Vagina (tissue), 2 donors: ENCODE results near the gene CISH. TPM values are rescaled to one million over a fixed set of nuclear protein-coding genes. Genes with fewer than 3 reads are reported as not detected.

Experiments used
- DNase-seq, 2 donors: peaks; one replicate each; pipeline ENCODE4 v3.0.0-alpha.2; 2017; ENCODE audit errors: extremely low spot score in 2 of 2
- H3K27ac ChIP-seq: fragments of 200-600 bp; sonication (generic); one replicate; pipeline ENCODE4 v1.5.1; 2019
- H3K27me3 ChIP-seq: fragments of 200-600 bp; sonication (generic); one replicate; pipeline ENCODE4 v1.5.1; 2019
- H3K36me3 ChIP-seq, 2 donors: fragments of 200-600 bp; sonication (generic); one replicate each; pipeline ENCODE4 v1.5.1; 2017 to 2019
- H3K4me1 ChIP-seq: fragments of 200-600 bp; sonication (generic); one replicate; pipeline ENCODE4 v1.5.1; 2019
- H3K4me3 ChIP-seq, 2 donors: fragments of 200-600 bp; sonication (generic); 1 replicate in 1 of 2; 2 replicates in 1 of 2; pipeline ENCODE4 v1.5.1; 2016 to 2019
- H3K9me3 ChIP-seq: fragments of 200-600 bp; sonication (generic); one replicate; pipeline ENCODE4 v1.5.1; 2019
- POLR2A ChIP-seq, 2 donors: fragments of 450-650 bp; IDR thresholded peaks; one replicate each; pipeline ENCODE4 v1.6.1; 2017; ENCODE audit warnings: antibody characterized with exemption in 2 of 2, mild to moderate bottlenecking in 2 of 2, moderate library complexity in 2 of 2
- POLR2AphosphoS5 ChIP-seq, 2 donors: sonication (generic); formaldehyde crosslinking; IDR thresholded peaks; one replicate each; pipeline ENCODE4 v1.9.0; 2017; ENCODE audit warnings: antibody characterized with exemption in 2 of 2, mild to moderate bottlenecking in 2 of 2, low read depth in 1 of 2; ENCODE audit not compliant: insufficient read depth in 1 of 2
- intact Hi-C: fragments of 100-400 bp; cut with DNase I; formaldehyde crosslinking; loops from one replicate; pipeline ENCODE4 v1.15.1; 2023
- total RNA-seq: library from RNA; depleted of rRNA; stranded (reverse); fragments of >200 nt; gene quantifications from one replicate; pipeline ENCODE4 v1.2.3, GENCODE V29; 2016
- TF ChIP-seq, protein P1 (sequence below), 3 experiments: fragments of 450-650 bp in 2 of 3; fragments of 200-600 bp in 1 of 3; sonication (generic) in 1 of 3; IDR thresholded peaks; one replicate each; pipeline ENCODE4 v1.5.1; 2017 to 2019; ENCODE audit warnings: antibody characterized with exemption in 3 of 3, mild to moderate bottlenecking in 2 of 3, moderate library complexity in 2 of 3

Gene CISH
- total RNA-seq, 1 donor from 2014 or later: 21.9 TPM

DNA sequence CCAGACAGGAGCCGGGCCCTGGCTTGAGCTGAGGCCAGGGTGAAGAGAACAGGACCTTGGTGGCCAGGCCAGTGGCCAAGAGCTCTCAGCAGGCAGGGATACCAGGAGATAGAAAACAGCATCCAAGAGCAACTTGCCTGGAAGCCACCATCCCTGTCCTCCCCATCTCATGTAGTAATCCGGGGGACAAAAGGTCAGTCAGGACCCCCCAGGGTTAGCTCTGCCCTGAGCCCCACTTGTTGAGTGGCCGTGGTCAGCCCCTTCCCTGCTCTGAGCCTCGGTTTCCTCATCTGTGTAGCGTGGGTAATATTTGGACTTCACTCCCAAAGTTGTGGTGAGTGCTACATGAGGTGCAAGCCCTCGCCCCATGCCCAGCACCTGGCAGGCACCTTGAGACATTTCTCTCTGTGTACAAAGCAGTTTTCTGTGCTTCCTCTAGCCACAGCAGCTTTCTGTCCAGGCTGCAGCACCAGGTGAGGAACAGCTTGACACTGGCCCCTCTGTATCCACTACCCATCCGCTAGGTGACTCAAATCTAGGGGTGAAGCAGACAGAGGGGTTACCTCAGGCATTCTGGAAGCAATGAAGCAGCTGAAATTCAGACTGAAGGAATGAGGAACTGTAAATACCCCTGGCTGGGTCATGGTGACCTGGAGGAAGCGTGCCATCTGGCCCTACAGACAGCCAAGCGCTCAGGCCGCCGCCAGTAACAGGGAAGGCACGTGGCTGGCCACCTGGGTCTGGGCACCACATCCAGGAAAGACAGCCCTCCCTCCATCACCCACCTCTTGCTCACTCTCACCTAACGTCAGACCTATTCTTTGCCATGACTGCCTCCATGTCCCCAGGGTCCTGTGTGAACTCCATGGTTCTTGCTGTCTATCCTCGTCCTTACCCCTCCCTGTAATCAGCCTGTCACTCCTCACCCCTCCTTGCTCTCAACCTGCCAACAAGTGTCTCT is 6.7 kb downstream of the CISH start:
- H3K4me1 ChIP-seq: peaks cover 100% of the 10 kb centered on the region
- H3K4me3 ChIP-seq: no peak overlapping the region
- DNase-seq: no peak
- H3K36me3 ChIP-seq: peaks cover 0 to 10% of the 10 kb centered on the region in 2 donors
- no peaks in the 10 kb centered on the region for H3K9me3 ChIP-seq
- peak overlapping the region; percentile 98 for H3K27ac ChIP-seq
- TF ChIP-seq POLR2AphosphoS5 (IDR thresholded peaks at IDR 0.05; ENCODE audit: insufficient read depth in 1 of 2, low read depth in 1 of 2): peak; percentile 36 to 90
- TF ChIP-seq, protein P1, sequence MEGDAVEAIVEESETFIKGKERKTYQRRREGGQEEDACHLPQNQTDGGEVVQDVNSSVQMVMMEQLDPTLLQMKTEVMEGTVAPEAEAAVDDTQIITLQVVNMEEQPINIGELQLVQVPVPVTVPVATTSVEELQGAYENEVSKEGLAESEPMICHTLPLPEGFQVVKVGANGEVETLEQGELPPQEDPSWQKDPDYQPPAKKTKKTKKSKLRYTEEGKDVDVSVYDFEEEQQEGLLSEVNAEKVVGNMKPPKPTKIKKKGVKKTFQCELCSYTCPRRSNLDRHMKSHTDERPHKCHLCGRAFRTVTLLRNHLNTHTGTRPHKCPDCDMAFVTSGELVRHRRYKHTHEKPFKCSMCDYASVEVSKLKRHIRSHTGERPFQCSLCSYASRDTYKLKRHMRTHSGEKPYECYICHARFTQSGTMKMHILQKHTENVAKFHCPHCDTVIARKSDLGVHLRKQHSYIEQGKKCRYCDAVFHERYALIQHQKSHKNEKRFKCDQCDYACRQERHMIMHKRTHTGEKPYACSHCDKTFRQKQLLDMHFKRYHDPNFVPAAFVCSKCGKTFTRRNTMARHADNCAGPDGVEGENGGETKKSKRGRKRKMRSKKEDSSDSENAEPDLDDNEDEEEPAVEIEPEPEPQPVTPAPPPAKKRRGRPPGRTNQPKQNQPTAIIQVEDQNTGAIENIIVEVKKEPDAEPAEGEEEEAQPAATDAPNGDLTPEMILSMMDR (IDR thresholded peaks at IDR 0.05): no peak
- no peaks in the 10 kb centered on the region for H3K27me3 ChIP-seq
- intact Hi-C loops: no loop called here

DNA sequence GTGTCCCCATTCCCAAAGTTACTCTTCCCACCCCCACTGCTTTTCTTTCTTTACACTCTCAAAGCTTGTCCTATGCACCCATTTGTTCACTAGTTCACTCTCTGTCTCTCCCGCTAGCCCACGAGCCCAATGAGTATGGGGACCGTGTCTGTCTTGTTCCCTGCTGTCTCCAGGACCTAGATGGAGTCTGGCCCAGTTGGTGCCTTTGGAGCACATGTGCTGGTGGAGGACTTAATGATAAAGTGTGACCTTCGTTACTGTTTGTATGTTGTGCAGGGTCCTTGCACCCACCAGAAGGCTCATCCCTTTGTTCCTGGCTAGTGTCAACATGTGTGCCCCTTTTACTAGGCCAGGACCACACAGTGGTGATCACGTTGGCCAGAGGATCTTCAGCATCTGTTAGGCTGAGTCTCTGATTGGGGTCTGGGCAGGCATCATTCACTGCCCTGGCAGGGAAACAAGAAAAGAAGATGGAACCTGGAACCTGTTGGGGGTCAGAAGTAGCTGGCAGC is 7.4 kb downstream of the CISH start:
- Histone ChIP-seq H3K36me3 (peaks cover 0 to 10% of the 10 kb centered on the region in 2 donors), H3K27me3 (no peaks in the 10 kb centered on the region), H3K27ac (peak overlapping the region; percentile 98), H3K4me3 (no peak overlapping the region), H3K4me1 (peaks cover 100% of the 10 kb centered on the region), H3K9me3 (no peaks in the 10 kb centered on the region)
- intact Hi-C loops: no loop called here
- TF ChIP-seq POLR2AphosphoS5 (IDR thresholded peaks at IDR 0.05; ENCODE audit: insufficient read depth in 1 of 2, low read depth in 1 of 2) (no peak), POLR2A (IDR thresholded peaks at IDR 0.05) (no peak)
- TF ChIP-seq, protein P1 (IDR thresholded peaks at IDR 0.05): no peak
- no peak for DNase-seq

DNA sequence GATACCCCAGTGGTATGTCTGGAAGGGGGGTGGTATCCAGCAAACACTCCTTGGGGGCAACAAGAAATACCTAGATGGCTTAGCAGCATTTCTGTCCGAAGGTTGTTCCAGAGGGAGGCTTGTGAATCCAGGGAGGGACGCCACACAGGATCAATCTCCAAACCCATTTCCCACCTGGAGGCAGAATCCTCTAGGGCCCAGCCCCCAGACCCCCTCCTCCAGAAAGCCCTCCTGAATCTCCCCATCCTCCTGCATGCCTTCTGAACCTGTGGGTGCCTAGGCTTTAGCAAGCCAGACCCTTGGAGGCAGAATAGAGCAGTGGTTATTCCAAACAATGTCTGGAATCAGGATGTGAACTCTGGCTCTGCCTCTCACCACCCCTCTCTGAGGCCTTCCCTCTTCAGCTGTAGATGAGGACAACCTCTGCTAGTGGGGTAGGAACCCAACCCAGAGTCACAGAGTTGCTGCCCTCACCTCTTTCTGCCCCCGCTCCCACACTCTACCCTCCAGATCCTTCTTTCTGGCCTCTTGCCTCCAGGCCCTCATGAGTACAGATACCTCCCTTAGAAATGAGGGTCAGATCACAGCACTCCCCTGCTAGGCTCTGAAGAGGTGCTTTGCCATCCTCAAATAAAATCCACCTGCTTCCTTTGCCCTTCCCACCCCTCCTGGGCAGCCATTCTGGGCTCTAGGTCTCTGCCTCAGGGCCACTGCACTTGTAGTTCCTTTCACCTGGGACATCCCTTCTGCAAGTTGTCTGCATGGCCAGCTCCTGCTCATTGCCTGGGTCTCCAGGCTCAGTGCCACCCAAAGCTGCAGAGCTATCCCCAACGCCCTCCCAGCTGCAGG is 8.1 kb downstream of the CISH start:
- Histone ChIP-seq H3K27ac (peak overlapping the region; percentile 98), H3K27me3 (no peaks in the 10 kb centered on the region), H3K9me3 (no peaks in the 10 kb centered on the region), H3K36me3 (peaks cover 0 to 10% of the 10 kb centered on the region in 2 donors), H3K4me3 (no peak overlapping the region), H3K4me1 (peaks cover 95% of the 10 kb centered on the region)
- intact Hi-C loops: no loop called here
- DNase-seq: no peak
- no peak for TF ChIP-seq POLR2A (IDR thresholded peaks at IDR 0.05)
- no peak for TF ChIP-seq POLR2AphosphoS5 (IDR thresholded peaks at IDR 0.05; ENCODE audit: insufficient read depth in 1 of 2, low read depth in 1 of 2)
- TF ChIP-seq, protein P1 (IDR thresholded peaks at IDR 0.05): no peak

DNA sequence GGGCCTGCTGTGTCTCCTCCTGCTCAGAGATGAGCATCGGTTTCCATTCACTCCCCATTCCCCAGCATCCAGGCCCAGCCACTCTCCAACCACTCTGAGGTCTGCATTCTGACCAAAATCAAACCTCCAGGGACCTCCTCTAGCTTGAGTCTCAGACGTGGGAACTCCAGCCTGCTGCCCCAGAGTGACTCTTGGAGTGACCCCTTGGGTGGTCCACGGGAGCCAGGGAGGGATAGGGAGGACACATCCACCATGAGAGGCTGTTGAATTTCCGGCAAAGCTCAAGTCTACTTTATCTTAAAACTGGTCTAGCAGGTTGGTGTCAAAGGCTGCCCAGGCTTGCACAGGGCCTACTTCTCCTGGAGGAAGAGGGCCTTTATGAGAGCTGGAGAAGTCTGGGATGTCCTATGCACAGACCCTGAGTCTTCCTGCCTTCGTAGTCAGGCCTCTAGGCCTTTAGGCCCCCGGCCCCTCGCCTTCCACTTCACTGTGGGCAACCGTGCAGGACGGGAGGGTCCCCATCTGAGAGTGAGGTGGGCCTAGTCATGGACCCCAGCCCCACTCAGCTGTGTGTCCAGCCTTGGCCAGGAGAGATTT is 8.9 kb downstream of the CISH start:
- intact Hi-C loops: no loop called here
- Histone ChIP-seq H3K9me3 (no peaks in the 10 kb centered on the region), H3K4me3 (peak overlapping the region in 1 of 2 donors; percentile 45), H3K27ac (peak overlapping the region; percentile 98), H3K36me3 (peaks cover 0 to 8% of the 10 kb centered on the region in 2 donors), H3K27me3 (no peaks in the 10 kb centered on the region), H3K4me1 (peaks cover 87% of the 10 kb centered on the region)
- TF ChIP-seq POLR2A (IDR thresholded peaks at IDR 0.05) (no peak), POLR2AphosphoS5 (IDR thresholded peaks at IDR 0.05; ENCODE audit: insufficient read depth in 1 of 2, low read depth in 1 of 2) (no peak)
- TF ChIP-seq, protein P1 (IDR thresholded peaks at IDR 0.05): no peak
- DNase-seq: no peak
